ENCODE results near the gene MYO1E. TPM values are rescaled to one million over a fixed set of nuclear protein-coding genes. Genes with fewer than 3 reads are reported as not detected.
A peak's percentile ranks its signal among the peaks of the same experiment; 100 is the strongest.

MYO1E gene
- total RNA-seq, 4 donors from 2014 or later: 245 to 380 (median 268) TPM

DNA sequence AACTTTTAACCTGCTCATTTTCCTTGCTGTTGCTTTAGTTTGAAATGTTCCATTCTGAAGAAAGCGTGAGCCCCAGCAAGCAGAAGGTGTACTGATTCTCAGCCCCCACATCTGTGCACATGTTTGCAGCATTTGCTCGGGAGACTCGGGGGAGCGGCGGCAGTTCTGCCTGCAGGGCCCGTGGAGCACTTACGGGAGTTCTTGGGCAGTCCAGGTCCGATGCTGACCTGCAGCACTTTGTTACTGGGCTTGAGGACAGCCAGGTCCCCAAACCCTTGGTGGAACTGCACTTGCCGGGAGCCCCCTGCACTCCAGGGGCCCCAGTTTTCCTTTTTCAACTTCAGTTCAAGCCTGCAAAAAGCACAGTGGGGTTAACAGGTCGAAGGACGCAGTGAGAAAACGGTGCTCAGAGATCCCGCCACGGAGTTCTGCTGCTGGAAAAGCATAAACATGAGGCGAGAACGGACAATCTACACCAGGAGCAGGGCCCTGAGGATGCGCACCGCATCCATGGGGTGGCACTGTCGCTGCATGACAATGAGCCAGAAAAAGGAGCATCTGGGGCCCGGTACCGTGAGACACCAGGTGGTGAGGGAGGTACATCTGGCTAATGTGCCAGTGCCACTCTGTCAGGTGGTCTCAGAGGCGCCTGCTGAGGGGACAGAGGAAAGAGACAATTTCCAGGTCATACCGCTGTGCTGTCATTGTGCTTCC, 211.6 kb downstream of the MYO1E start:
- TF ChIP-seq, protein P1, sequence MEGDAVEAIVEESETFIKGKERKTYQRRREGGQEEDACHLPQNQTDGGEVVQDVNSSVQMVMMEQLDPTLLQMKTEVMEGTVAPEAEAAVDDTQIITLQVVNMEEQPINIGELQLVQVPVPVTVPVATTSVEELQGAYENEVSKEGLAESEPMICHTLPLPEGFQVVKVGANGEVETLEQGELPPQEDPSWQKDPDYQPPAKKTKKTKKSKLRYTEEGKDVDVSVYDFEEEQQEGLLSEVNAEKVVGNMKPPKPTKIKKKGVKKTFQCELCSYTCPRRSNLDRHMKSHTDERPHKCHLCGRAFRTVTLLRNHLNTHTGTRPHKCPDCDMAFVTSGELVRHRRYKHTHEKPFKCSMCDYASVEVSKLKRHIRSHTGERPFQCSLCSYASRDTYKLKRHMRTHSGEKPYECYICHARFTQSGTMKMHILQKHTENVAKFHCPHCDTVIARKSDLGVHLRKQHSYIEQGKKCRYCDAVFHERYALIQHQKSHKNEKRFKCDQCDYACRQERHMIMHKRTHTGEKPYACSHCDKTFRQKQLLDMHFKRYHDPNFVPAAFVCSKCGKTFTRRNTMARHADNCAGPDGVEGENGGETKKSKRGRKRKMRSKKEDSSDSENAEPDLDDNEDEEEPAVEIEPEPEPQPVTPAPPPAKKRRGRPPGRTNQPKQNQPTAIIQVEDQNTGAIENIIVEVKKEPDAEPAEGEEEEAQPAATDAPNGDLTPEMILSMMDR (IDR thresholded peaks at IDR 0.05): peak in 3 of 6 experiments; percentile 23 to 33 (median 27)
- no peak for TF ChIP-seq POLR2A (IDR thresholded peaks at IDR 0.05)
- no peaks in the 10 kb centered on the region for H3K4me1 ChIP-seq
- H3K36me3 ChIP-seq: peaks cover 0 to 94% (median 0%) of the 10 kb centered on the region in 3 donors
- DNase-seq: peak in 1 of 3 donors; percentile 45
- H3K9me3 ChIP-seq: no peaks in the 10 kb centered on the region
- H3K27ac ChIP-seq: no peak overlapping the region
- no peak overlapping the region for H3K4me3 ChIP-seq
- no peaks in the 10 kb centered on the region for H3K27me3 ChIP-seq

DNA sequence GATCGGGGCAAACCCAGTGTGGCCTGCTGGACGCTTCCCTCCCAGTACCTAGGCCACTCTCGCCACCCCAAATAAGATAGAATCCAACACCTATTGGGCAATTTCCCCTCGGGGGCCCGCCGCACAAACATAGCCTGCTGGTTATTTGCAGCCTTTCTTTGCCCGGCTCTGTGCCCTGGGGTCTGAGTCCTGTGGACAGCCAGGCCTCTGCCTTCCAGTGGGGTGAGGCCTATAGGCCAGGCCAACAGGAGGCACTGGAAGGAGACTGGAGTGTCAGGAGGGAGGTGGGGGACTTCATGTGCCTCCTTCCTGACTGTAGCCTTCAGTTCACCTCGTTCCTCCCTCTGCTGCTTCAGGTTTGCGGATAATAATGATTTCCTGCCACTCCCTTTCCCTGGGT, 213.5 kb downstream of the MYO1E start:
- Histone ChIP-seq H3K27me3 (no peaks in the 10 kb centered on the region), H3K36me3 (peaks cover 0 to 94% (median 0%) of the 10 kb centered on the region in 3 donors), H3K4me1 (no peaks in the 10 kb centered on the region), H3K4me3 (no peak overlapping the region), H3K27ac (no peak overlapping the region), H3K9me3 (no peaks in the 10 kb centered on the region)
- no peak for DNase-seq
- no peak for TF ChIP-seq POLR2A (IDR thresholded peaks at IDR 0.05)
- TF ChIP-seq, protein P1 (IDR thresholded peaks at IDR 0.05): no peak

DNA sequence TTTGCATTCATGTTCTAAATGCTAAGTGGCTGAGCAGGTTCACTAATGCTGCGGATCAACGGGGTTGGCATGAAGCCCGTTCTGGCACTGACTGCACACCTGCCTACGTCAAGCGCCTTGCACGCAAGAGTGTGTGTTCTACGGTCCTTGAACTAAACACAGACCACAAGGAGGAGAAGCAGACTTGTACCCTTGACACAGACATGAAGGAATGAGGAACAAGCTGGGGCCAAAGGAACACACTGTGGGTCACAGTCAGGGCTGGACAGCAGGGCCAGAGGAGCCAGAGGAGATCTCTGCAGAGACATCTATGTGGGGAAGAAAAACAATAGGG, 214.0 kb downstream of the MYO1E start:
- no peak overlapping the region for H3K4me3 ChIP-seq
- H3K27ac ChIP-seq: no peak overlapping the region
- peaks cover 0 to 94% (median 0%) of the 10 kb centered on the region in 3 donors for H3K36me3 ChIP-seq
- no peaks in the 10 kb centered on the region for H3K27me3 ChIP-seq
- TF ChIP-seq, protein P1 (IDR thresholded peaks at IDR 0.05): no peak
- TF ChIP-seq POLR2A (IDR thresholded peaks at IDR 0.05): no peak
- no peaks in the 10 kb centered on the region for H3K4me1 ChIP-seq
- H3K9me3 ChIP-seq: no peaks in the 10 kb centered on the region
- DNase-seq: no peak

DNA sequence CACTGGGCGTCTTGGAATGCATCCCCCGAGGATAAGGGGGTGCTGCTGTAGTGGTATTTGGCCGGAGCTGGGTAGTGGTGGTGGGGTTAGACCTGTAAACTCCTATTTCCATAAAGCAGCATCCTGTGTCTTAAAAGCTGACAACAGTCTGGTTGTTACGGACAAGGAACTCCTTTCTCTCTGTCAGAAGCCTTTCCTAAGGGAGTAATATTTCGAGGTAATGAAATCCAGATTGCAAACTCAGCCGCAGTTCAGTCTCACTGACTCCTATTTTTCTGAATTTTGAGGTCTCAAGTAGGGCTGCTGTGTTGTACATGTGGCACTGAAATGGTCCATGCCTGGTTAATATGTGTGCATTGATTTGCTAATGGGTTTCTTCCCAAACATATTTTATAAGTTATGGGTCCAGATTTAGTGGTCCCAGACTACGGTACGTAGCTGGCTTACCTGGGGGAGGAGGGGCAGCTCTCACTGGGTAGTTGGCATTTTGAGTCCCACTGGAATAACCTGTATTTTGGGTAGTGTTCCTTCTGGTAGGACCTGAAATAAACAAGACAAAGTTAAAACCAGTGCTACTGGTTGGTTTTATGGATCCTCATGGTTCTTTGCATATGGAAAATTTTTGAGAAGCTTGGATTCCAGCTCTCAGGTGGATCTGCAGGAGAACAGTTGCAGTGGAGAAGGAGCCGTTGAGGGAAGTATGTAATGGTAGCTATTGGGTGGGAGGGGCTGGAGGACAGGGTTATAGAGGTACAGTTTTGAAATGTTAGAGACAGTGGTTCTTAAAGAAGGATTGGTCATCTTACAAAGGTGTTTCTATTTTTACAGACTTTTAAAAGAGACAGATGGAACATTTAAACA, 214.6 kb downstream of the MYO1E start:
- Histone ChIP-seq H3K27ac (no peak overlapping the region), H3K4me3 (no peak overlapping the region), H3K4me1 (no peaks in the 10 kb centered on the region), H3K9me3 (no peaks in the 10 kb centered on the region), H3K27me3 (no peaks in the 10 kb centered on the region), H3K36me3 (peaks cover 0 to 99% (median 0%) of the 10 kb centered on the region in 3 donors)
- no peak for TF ChIP-seq POLR2A (IDR thresholded peaks at IDR 0.05)
- TF ChIP-seq, protein P1 (IDR thresholded peaks at IDR 0.05): no peak
- no peak for DNase-seq

DNA sequence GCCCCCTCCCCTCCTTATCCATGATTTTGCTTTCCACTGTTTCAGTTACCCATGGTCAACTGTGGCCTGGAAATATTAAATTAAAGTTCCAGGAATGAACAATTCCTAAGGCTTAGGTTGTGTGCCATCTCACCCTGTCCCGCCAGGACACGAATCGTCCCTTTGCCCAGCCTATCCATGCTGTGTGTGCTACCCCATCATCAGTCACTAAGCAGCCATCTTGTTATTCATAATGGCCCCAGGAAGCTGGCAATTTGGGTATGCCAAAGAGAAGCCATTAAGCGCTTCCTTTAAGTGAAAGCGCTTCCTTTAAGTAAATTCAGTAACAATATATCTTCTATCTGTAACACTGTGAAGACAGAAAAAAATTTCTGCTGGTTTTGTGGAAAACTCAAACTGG, 215.3 kb downstream of the MYO1E start:
- Histone ChIP-seq H3K4me1 (no peaks in the 10 kb centered on the region), H3K36me3 (peaks cover 0 to 99% (median 0%) of the 10 kb centered on the region in 3 donors), H3K9me3 (no peaks in the 10 kb centered on the region), H3K4me3 (no peak overlapping the region), H3K27me3 (no peaks in the 10 kb centered on the region), H3K27ac (no peak overlapping the region)
- no peak for TF ChIP-seq POLR2A (IDR thresholded peaks at IDR 0.05)
- TF ChIP-seq, protein P1 (IDR thresholded peaks at IDR 0.05): no peak
- peak in 1 of 3 donors; percentile 9 for DNase-seq
